Stimulated activated CD8-positive, alpha-beta memory T cell treated with anti-CD3 and anti-CD28 coated beads, Interleukin-12 subunit alpha, Interleukin-12 subunit beta, amount 100 ng/mL, for 4 hours (primary cell): ENCODE measurements around the gene AP1G2.

Experiments
- DNase-seq: peaks from one replicate; pipeline ENCODE4 v3.0.0-alpha.2; 2020; ENCODE audit warnings: low read depth

Gene AP1G2

GRCh38 chr14:23513818-23514643 lies 53.6 kb downstream of the AP1G2 start:
- DNase-seq: no peak

- no peak for DNase-seq
Observed at GRCh38 chr14:23513005-23513817, 54.4 kb downstream of the AP1G2 start.

GRCh38 chr14:23512156-23512555 lies 55.4 kb downstream of the AP1G2 start:
- no peak for DNase-seq
